Spinal cord (tissue), 10 donors: ENCODE results near the gene CTIF. TPM values are rescaled to one million over a fixed set of nuclear protein-coding genes. Genes with fewer than 3 reads are reported as not detected.

Experiments
- DNase-seq, 6 donors: peaks; one replicate each; pipeline versions ENCODE4 v3.0.0 to v3.0.0-alpha.2; 2013 to 2015; ENCODE audit warnings: low spot score in 6 of 6, low read depth in 4 of 6
- H3K27ac ChIP-seq: one replicate; pipeline ENCODE4 v1.5.1; 2013; ENCODE audit warnings: low read depth, low read length, control low read depth
- H3K27me3 ChIP-seq: one replicate; pipeline ENCODE4 v1.6.1; 2013; ENCODE audit warnings: low read length; ENCODE audit not compliant: control insufficient read depth, insufficient read depth
- H3K36me3 ChIP-seq: one replicate; pipeline ENCODE4 v1.6.1; 2013; ENCODE audit warnings: low read length; ENCODE audit not compliant: control insufficient read depth, insufficient read depth
- H3K4me1 ChIP-seq: one replicate; pipeline ENCODE4 v1.6.1; 2013; ENCODE audit warnings: low read length; ENCODE audit not compliant: control insufficient read depth, insufficient read depth
- H3K4me3 ChIP-seq: one replicate; pipeline ENCODE4 v1.5.1; 2013; ENCODE audit warnings: low read depth, low read length, control low read depth
- H3K9me3 ChIP-seq: one replicate; pipeline ENCODE4 v1.6.1; 2013; ENCODE audit warnings: low read length; ENCODE audit not compliant: control insufficient read depth, insufficient read depth
- WGBS: methylation state at CpG from one replicate; pipeline ENCODE4 v1.1.5; 2013; ENCODE audit warnings: missing lambda C conversion rate; ENCODE audit not compliant: insufficient coverage; 5-methylcytosine and 5-hydroxymethylcytosine counted together
- polyA plus RNA-seq, 2 donors: library from polyadenylated mRNA; unstranded; fragments of 120-200 nt; gene quantifications; one replicate each; pipeline ENCODE4 v1.2.1, GENCODE V29; 2013; ENCODE audit not compliant: insufficient read length in 2 of 2
- small RNA-seq: library from RNA; depleted of rRNA; stranded (forward); fragments of <200 nt; gene quantifications from one replicate; pipeline ENCODE3, GENCODE V24; 2014; ENCODE audit warnings: low replicate concordance
- total RNA-seq, 2 donors: library from RNA; depleted of rRNA in 1 of 2; stranded (reverse); fragments of 120-200 nt in 1 of 2; fragments of >200 nt in 1 of 2; gene quantifications; one replicate each; pipeline versions ENCODE4 v1.2.3 to v1.2.4, GENCODE V29; 2013 to 2014
- donor health status: healthy.

CTIF gene
- total and polyA plus RNA-seq, 4 donors: 32.5 to 106 (median 72.6) TPM

DNA sequence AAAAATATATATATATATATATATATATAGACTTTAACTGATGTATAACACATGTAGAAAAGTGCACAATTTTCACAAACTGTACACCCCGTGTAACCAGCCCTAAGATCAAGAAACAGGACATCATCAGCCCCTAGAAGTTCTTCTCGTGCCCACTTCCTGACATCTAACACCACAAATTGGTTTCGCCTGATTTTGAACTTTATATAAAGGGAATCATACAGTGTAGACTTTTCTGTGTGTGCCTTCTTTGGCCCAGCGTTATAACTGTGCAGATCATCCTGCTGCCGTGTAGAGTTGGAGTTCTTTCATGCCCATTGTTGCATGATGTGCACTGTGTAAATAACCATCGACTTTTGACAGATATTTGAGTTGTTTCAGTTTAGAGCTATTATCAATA, 370.9 kb downstream of the CTIF start:
- WGBS: no CpG with 5 or more reads among the region's 6 CpGs
- H3K27me3 ChIP-seq: no peaks in the 10 kb centered on the region
- no peak overlapping the region for H3K27ac ChIP-seq
- H3K4me3 ChIP-seq: no peak overlapping the region
- H3K36me3 ChIP-seq: peaks cover 3% of the 10 kb centered on the region
- peaks cover 4% of the 10 kb centered on the region for H3K4me1 ChIP-seq
- H3K9me3 ChIP-seq: peaks cover 5% of the 10 kb centered on the region
- DNase-seq: no peak

DNA sequence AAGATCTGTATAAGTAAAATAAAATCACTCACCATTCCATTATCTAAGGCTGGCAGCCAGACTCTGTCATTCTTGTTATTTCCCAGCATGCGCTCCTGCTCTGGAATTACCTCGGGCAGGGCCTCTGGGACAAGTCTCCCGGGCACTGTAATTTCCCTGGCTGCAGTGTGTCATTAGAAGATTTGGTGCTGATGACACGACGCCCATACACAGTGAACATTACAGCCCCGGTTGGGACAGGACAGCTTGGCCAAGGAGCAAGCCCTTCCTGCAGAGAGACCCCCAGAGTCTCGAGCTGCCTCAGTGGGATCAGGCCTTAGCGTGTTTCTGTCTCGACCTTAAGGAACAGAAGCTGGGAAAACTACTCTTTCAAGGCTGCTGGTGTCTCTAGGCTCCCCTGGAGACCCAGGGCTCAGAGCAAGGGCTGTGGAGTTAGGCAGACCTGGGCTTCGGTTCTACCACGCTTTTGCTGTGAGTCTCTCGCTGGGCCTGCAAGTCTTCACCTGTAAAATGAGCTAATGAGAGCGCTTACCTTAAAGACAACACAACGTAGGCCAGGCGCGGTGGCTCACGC, 372.2 kb downstream of the CTIF start:
- DNase-seq: no peak
- H3K9me3 ChIP-seq: no peaks in the 10 kb centered on the region
- WGBS: 81% methylated on average over 16 of the region's 17 CpGs
- no peaks in the 10 kb centered on the region for H3K27me3 ChIP-seq
- peaks cover 10% of the 10 kb centered on the region for H3K4me1 ChIP-seq
- H3K36me3 ChIP-seq: no peaks in the 10 kb centered on the region
- H3K4me3 ChIP-seq: no peak overlapping the region
- H3K27ac ChIP-seq: no peak overlapping the region

Small RNA genes lying within 50 kb of the gene (small RNA-seq; reads per million reads assigned to genes)
- gene MIR4743: 0.06 reads per million

Other genes starting within 250 kb of the CTIF start
- 10 to 100 TPM in 1 of 2 donors, 1 to 10 TPM in 1; 7.6 to 15.7 TPM for gene ZBTB7C, start 129.6 kb upstream of the CTIF start, total RNA-seq
- 10 to 100 TPM in 1 of 2 donors, 1 to 10 TPM in 1; 9.4 to 10.1 TPM for gene ZBTB7C, start 129.6 kb upstream of the CTIF start, polyA plus RNA-seq